K562 (cell line): ENCODE results near the gene HNRNPU. TPM values are rescaled to one million over a fixed set of nuclear protein-coding genes. Genes with fewer than 3 reads are reported as not detected.

Experiments used
- ATAC-seq: fragments of 200-7000 bp; cut with Tn5 transposase; 3 replicates; pipeline ENCODE4 v1.9.1; 2020; ENCODE audit warnings: moderate library complexity
- BruUV-seq: library from RNA; stranded (reverse); fragments of 400-500 nt; replicated peaks from 2 replicates; lab custom pipeline; 2021; lab: Mats Ljungman, UMichigan
- CTCF ChIA-PET: fragments of 300-600 bp; formaldehyde crosslinking; extraction: SDS; loops from one replicate; lab custom pipeline; 2021; ENCODE audit warnings: low intra/inter-chr PET ratio; lab: Yijun Ruan, JAX
- POLR2A ChIA-PET: fragments of 300-600, 350-650 bp; sonication (Branson Sonifier 250); formaldehyde crosslinking; extraction: SDS; loops from one replicate; lab custom pipeline; 2021; ENCODE audit warnings: antibody characterized with exemption, inconsistent platforms; lab: Yijun Ruan, JAX
- DNase-seq, 4 experiments: peaks; one replicate each; pipeline versions ENCODE4 v3.0.0 to v3.0.0-alpha.2; 2011 to 2018; ENCODE audit warnings: low spot score in 3 of 4, mixed read lengths in 3 of 4; ENCODE audit errors: extremely low read depth in 1 of 4
- FAIRE-seq: peaks from 2 replicates; lab custom pipeline; 2011; peaks lifted over from hg19 to GRCh38; lab: Jason Lieb, UNC
- H2AFZ ChIP-seq: 2 replicates; pipeline ENCODE4 v1.6.0; 2011; ENCODE audit warnings: low read depth, low read length, control low read depth, inconsistent platforms
- H3K27ac ChIP-seq: fragments of 200-600 bp; 3 replicates; pipeline ENCODE4 v1.8.0; 2011; ENCODE audit warnings: low read depth, mild to moderate bottlenecking, control low read depth, inconsistent platforms, low read length, moderate library complexity, mixed read lengths; ENCODE audit errors: extremely low read depth
- H3K27me3 ChIP-seq, 2 experiments: fragments of 300-600 bp in 1 of 2; 2 replicates in 1 of 2; 3 replicates in 1 of 2; pipeline versions ENCODE4 v1.6.0 to v1.8.0; 2011; ENCODE audit warnings: inconsistent platforms in 2 of 2, low read length in 2 of 2, mild to moderate bottlenecking in 1 of 2, mixed read lengths in 1 of 2, moderate library complexity in 1 of 2; ENCODE audit not compliant: control insufficient read depth in 2 of 2, insufficient read depth in 2 of 2
- H3K36me3 ChIP-seq: fragments of 300-600 bp; 3 replicates; pipeline ENCODE4 v1.8.0; 2011; ENCODE audit warnings: mild to moderate bottlenecking, low read length, inconsistent platforms; ENCODE audit not compliant: control insufficient read depth, insufficient read depth
- H3K4me1 ChIP-seq, 2 experiments: fragments of 200-600 bp in 1 of 2; replicated peaks in 1 of 2; 2 replicates in 1 of 2; 3 replicates in 1 of 2; pipeline versions ENCODE4 v1.5.1 to v1.8.0; 2011; ENCODE audit warnings: inconsistent platforms in 2 of 2, low read length in 2 of 2, mild to moderate bottlenecking in 1 of 2, mixed read lengths in 1 of 2, moderate library complexity in 1 of 2; ENCODE audit not compliant: control insufficient read depth in 2 of 2, insufficient read depth in 2 of 2
- H3K4me2 ChIP-seq: 2 replicates; pipeline ENCODE4 v1.6.1; 2011; ENCODE audit warnings: low read length, control low read depth, inconsistent platforms, mixed read lengths; ENCODE audit not compliant: insufficient read depth
- H3K4me3 ChIP-seq: fragments of 200-600 bp; sonication (generic), shearing (Covaris generic); 2 replicates; pipeline ENCODE4 v1.5.1; 2016; ENCODE audit warnings: control low read depth, inconsistent platforms
- H3K79me2 ChIP-seq: fragments of 200-600 bp; 3 replicates; pipeline ENCODE4 v1.8.0; 2011; ENCODE audit warnings: low read length, inconsistent platforms; ENCODE audit not compliant: control insufficient read depth, insufficient read depth
- H3K9ac ChIP-seq, 2 experiments: 2 replicates each; pipeline versions ENCODE4 v1.6.0 to v1.6.1; 2011; ENCODE audit warnings: low read depth in 2 of 2, low read length in 2 of 2, control low read depth in 1 of 2, inconsistent platforms in 1 of 2, mild to moderate bottlenecking in 1 of 2, mixed read lengths in 1 of 2; ENCODE audit not compliant: insufficient read depth in 1 of 2
- H3K9me1 ChIP-seq: one replicate; pipeline ENCODE4 v1.6.0; 2011; ENCODE audit warnings: inconsistent platforms, mild to moderate bottlenecking, low read length, moderate library complexity; ENCODE audit not compliant: control insufficient read depth, insufficient read depth
- H3K9me3 ChIP-seq: replicated peaks from 2 replicates; pipeline ENCODE4 v1.5.1; 2011; ENCODE audit warnings: low read depth, low read length, inconsistent platforms; ENCODE audit not compliant: control insufficient read depth, insufficient read depth
- H4K20me1 ChIP-seq: replicated peaks from 2 replicates; pipeline ENCODE4 v1.6.1; 2011; ENCODE audit warnings: low read length, inconsistent platforms, mixed read lengths; ENCODE audit not compliant: control insufficient read depth, insufficient read depth
- ARNT ChIP-seq, 2 experiments: fragments of 450-650 bp; IDR thresholded peaks; 2 replicates each; pipeline ENCODE4 v1.6.1; 2016; ENCODE audit warnings: mild to moderate bottlenecking in 1 of 2
- BRD9 ChIP-seq: fragments of 450-650 bp; IDR thresholded peaks from 2 replicates; pipeline ENCODE4 v1.6.1; 2018; ENCODE audit warnings: low read depth; ENCODE audit not compliant: partially characterized antibody
- DPF2 ChIP-seq: fragments of 450-650 bp; IDR thresholded peaks from 2 replicates; pipeline ENCODE4 v1.6.1; 2016
- MCM5 ChIP-seq: fragments of 450-650 bp; IDR thresholded peaks from 2 replicates; pipeline ENCODE4 v1.6.1; 2016; ENCODE audit warnings: low read depth
- NFRKB ChIP-seq: fragments of 450-650 bp; IDR thresholded peaks from 2 replicates; pipeline ENCODE4 v1.6.1; 2016; ENCODE audit warnings: low read depth
- RBFOX2 ChIP-seq: fragments of 200-400 bp; formaldehyde crosslinking; IDR thresholded peaks from 2 replicates; pipeline ENCODE4 v1.6.1; 2017; ENCODE audit warnings: low read depth, mild to moderate bottlenecking, low read length, moderate library complexity
- RBM25 ChIP-seq: fragments of 200-400 bp; formaldehyde crosslinking; IDR thresholded peaks from 2 replicates; pipeline ENCODE4 v1.6.1; 2018; ENCODE audit warnings: low read length, low read depth, moderate library complexity; ENCODE audit not compliant: severe bottlenecking
- TBL1XR1 ChIP-seq, 2 experiments: IDR thresholded peaks; 2 replicates each; pipeline ENCODE4 v1.6.1; 2012; ENCODE audit warnings: improper control_type of control experiment in 2 of 2, low read length in 2 of 2, mild to moderate bottlenecking in 1 of 2
- WGBS: fragments of 100-300 bp; shearing (Covaris generic); methylation state at CpG from one replicate; pipeline ENCODE4 v1.1.6; 2016; ENCODE audit warnings: low coverage, mixed read lengths; ENCODE audit not compliant: insufficient coverage; ENCODE audit errors: missing lambda C conversion rate; 5-methylcytosine and 5-hydroxymethylcytosine counted together
- in situ Hi-C: fragments of 300-500 bp; cut with MboI; formaldehyde crosslinking; loops from 4 replicates; pipeline ENCODE4 v1.15.0; 2018; ENCODE audit warnings: inconsistent platforms, mixed read lengths
- intact Hi-C: fragments of 100-400 bp; cut with micrococcal nuclease; formaldehyde crosslinking; loops from 2 replicates; pipeline ENCODE4 v1.14.2; 2022
- polyA plus RNA-seq, 8 experiments: library from polyadenylated mRNA; depleted of rRNA in 4 of 8; stranded (reverse) in 5 of 8; unstranded in 3 of 8; fragments of >200 nt; fragmentation: Nextera tagmentation in 2 of 8; fragmentation: Illumina TruSeq in 1 of 8; extraction: Ambion mirVana in 2 of 8; extraction: Trizol in 1 of 8; gene quantifications; 2 replicates each; pipeline versions ENCODE4 v1.2.1 to v1.2.3, GENCODE V29; 2011 to 2014; ENCODE audit warnings: inconsistent platforms in 1 of 8, missing spikeins in 1 of 8
- total RNA-seq, 7 experiments: library from RNA; depleted of rRNA in 6 of 7; stranded (reverse); fragments of >200 nt in 6 of 7; fragmentation: Illumina TruSeq in 2 of 7; extraction: Trizol in 2 of 7; gene quantifications; 2 replicates each; pipeline versions ENCODE4 v1.2.1 to v1.2.3, GENCODE V29; 2011 to 2021; ENCODE audit warnings: low replicate concordance in 1 of 7
- TF ChIP-seq, protein P1 (sequence below), 2 experiments: fragments of 450-650 bp in 1 of 2; IDR thresholded peaks; 2 replicates each; pipeline ENCODE4 v1.6.1; 2011 to 2017; ENCODE audit warnings: low read depth in 2 of 2, antibody characterized with exemption in 1 of 2, borderline replicate concordance in 1 of 2, low read length in 1 of 2, mild to moderate bottlenecking in 1 of 2, mixed read lengths in 1 of 2; ENCODE audit not compliant: control insufficient read depth in 1 of 2
- TF ChIP-seq, protein P2 (sequence below): fragments of 450-650 bp; conservative IDR thresholded peaks from 2 replicates; pipeline ENCODE4 v1.6.1; 2016; ENCODE audit warnings: missing genetic modification characterization, low read depth, mild to moderate bottlenecking, missing compliant biosample characterization, moderate library complexity

Gene HNRNPU
- total and polyA plus RNA-seq, 9 of the 15 experiments (the other 6 are each of a cell fraction or from before 2014, with no cell fraction given), result 159 to 777 (median 577) TPM

DNA sequence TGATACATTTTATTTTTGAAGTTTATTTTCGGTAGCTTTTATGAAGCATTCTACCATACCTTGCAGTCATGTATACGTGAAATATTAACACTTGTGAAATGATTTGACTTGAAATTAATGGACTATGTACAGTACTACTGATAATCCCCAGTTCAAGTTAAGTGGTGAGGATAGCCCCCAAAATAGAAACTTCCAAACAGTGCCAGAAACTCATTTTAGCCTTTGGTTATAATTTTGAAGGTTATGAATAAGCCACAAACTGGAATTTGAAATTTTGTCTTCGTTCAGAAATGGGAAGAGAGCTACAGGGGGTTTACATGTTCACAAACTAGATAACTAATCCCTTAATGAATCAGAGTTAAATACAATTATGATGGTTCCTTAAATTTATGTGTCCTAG, 1.5 kb upstream of the HNRNPU start:
- BruUV-seq, result no TSS peak
- Histone ChIP-seq H3K79me2 (peaks cover 54% of the 10 kb centered on the region), H3K9ac (peak overlapping the region in 1 of 2 experiments; percentile 98; a peak in 3 of 4 replicates), H4K20me1 (peaks cover 25% of the 10 kb centered on the region), H2AFZ (peak overlapping the region; percentile 91), H3K27ac (peak overlapping the region; percentile 98), H3K27me3 (no peaks in the 10 kb centered on the region), H3K4me2 (peak overlapping the region; percentile 93; the same call in 1 of the 2 replicates), H3K36me3 (peaks cover 26% of the 10 kb centered on the region), H3K9me3 (no peaks in the 10 kb centered on the region), H3K4me1 (peaks cover 11% of the 10 kb centered on the region in 2 experiments; a peak in 4 of 5 replicates), H3K9me1 (no peaks in the 10 kb centered on the region), H3K4me3 (peak overlapping the region; percentile 96; the same call in 1 of the 2 replicates)
- intact Hi-C loops (loop anchor here (2.0 kb wide), 1 partner anchor 53 kb away; no protein-coding TSS in a partner anchor), in situ Hi-C loops (loop anchor here (5.0 kb wide), 1 partner anchor 101 kb away; a partner anchor contains a TSS)
- no peak for DNase-seq
- peak; percentile 19; the same call in 1 of the 2 replicates for TF ChIP-seq RBFOX2
- no peak for TF ChIP-seq MCM5
- TF ChIP-seq RBM25, result peak; percentile 15
- 0% methylated on average over 3 of the region's 3 CpGs for WGBS
- ChIA-PET POLR2A (interaction anchor here (0.6 to 24.0 kb wide), 7 partner anchors 9 to 186 kb away, joined by 3 to 485 read pairs (median 3); partner anchors contain the start of gene COX20), CTCF (interaction anchor here (1.0 to 1.2 kb wide), 2 partner anchors 30 to 176 kb away, joined by 3 to 4 read pairs; partner anchors contain the start of gene COX20)
- no peak for ATAC-seq
- no peak for FAIRE-seq

DNA sequence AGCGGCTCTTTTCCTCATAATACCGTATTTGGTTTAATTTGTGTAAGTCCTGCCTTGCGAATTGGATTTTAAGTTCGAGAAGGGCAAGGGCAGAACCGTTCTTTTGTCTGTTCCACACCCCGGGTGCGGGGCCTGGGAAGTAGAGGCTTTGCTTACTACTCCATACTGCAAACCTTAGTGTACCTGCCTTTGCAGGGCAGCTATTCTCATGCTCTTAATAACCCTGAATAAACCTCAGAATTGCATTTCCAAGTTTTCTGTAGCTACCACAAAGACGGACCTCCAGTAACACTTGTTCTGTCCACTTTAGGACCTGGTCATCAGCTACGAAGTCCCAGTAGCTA, 657 bp upstream of the HNRNPU start:
- Histone ChIP-seq H3K9me3 (no peaks in the 10 kb centered on the region), H3K9ac (peak overlapping the region; percentile 87 to 98), H3K4me3 (peak overlapping the region; percentile 96), H3K79me2 (peaks cover 63% of the 10 kb centered on the region), H3K9me1 (peaks cover 2% of the 10 kb centered on the region), H3K27me3 (no peaks in the 10 kb centered on the region), H3K4me1 (peaks cover 13 to 15% of the 10 kb centered on the region in 2 experiments; a peak in 4 of 5 replicates), H2AFZ (peak overlapping the region; percentile 91), H3K36me3 (peaks cover 35% of the 10 kb centered on the region), H3K27ac (peak overlapping the region; percentile 98), H4K20me1 (peaks cover 33% of the 10 kb centered on the region), H3K4me2 (peak overlapping the region; percentile 93)
- ATAC-seq (peak; percentile 51), DNase-seq (peak in 2 of 4 experiments; percentile 44 to 75), FAIRE-seq (peak; percentile 56)
- BruUV-seq, result TSS peak; percentile 97
- 2% methylated on average over 9 of the region's 9 CpGs for WGBS
- POLR2A ChIA-PET, result interaction anchor here (0.7 to 24.0 kb wide), 15 partner anchors 8 to 177 kb away, joined by 3 to 485 read pairs (median 5); partner anchors contain the start of gene COX20
- intact Hi-C loops (loop anchor here (2.0 kb wide), 1 partner anchor 54 kb away; no protein-coding TSS in a partner anchor), in situ Hi-C loops (loop anchor here (5.0 kb wide), 1 partner anchor 102 kb away; a partner anchor contains a TSS)
- CTCF ChIA-PET, result interaction anchor here (0.7 to 1.2 kb wide), 2 partner anchors 176 to 177 kb away, joined by 3 read pairs; no protein-coding TSS in a partner anchor
- TF ChIP-seq, protein P1, sequence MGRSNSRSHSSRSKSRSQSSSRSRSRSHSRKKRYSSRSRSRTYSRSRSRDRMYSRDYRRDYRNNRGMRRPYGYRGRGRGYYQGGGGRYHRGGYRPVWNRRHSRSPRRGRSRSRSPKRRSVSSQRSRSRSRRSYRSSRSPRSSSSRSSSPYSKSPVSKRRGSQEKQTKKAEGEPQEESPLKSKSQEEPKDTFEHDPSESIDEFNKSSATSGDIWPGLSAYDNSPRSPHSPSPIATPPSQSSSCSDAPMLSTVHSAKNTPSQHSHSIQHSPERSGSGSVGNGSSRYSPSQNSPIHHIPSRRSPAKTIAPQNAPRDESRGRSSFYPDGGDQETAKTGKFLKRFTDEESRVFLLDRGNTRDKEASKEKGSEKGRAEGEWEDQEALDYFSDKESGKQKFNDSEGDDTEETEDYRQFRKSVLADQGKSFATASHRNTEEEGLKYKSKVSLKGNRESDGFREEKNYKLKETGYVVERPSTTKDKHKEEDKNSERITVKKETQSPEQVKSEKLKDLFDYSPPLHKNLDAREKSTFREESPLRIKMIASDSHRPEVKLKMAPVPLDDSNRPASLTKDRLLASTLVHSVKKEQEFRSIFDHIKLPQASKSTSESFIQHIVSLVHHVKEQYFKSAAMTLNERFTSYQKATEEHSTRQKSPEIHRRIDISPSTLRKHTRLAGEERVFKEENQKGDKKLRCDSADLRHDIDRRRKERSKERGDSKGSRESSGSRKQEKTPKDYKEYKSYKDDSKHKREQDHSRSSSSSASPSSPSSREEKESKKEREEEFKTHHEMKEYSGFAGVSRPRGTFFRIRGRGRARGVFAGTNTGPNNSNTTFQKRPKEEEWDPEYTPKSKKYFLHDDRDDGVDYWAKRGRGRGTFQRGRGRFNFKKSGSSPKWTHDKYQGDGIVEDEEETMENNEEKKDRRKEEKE (IDR thresholded peaks at IDR 0.05; ENCODE audit: borderline replicate concordance in 1 of 2, control insufficient read depth in 1 of 2, low read depth in 2 of 2, low read length in 1 of 2), result no peak
- TF ChIP-seq BRD9 (peak; percentile 52), DPF2 (peak; percentile 23; the same call in 1 of the 2 replicates), TBL1XR1 (IDR thresholded peaks at IDR 0.05; ENCODE audit: low read length in 2 of 2) (0 out of 4 replicates have a peak, but pooled peaks of 1 of the 2 experiments have one; percentile 19), ARNT (IDR thresholded peaks at IDR 0.05) (peak in 1 of 2 experiments; percentile 50; a peak in 1 of 4 replicates), NFRKB (0 out of 2 replicates have a peak, but pooled peaks have one; percentile 79)
- TF ChIP-seq, protein P2, sequence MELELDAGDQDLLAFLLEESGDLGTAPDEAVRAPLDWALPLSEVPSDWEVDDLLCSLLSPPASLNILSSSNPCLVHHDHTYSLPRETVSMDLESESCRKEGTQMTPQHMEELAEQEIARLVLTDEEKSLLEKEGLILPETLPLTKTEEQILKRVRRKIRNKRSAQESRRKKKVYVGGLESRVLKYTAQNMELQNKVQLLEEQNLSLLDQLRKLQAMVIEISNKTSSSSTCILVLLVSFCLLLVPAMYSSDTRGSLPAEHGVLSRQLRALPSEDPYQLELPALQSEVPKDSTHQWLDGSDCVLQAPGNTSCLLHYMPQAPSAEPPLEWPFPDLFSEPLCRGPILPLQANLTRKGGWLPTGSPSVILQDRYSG, result 0 out of 2 replicates have a peak, but pooled peaks have one; percentile 3
